Measurements from ENCODE around the gene DOK5.
"Not testable (repeated sequence)": the region's sequence is repeated elsewhere in the genome, so short reads cannot be mapped to it uniquely, and the experiment has no call there.

The DOK5 gene

DNA sequence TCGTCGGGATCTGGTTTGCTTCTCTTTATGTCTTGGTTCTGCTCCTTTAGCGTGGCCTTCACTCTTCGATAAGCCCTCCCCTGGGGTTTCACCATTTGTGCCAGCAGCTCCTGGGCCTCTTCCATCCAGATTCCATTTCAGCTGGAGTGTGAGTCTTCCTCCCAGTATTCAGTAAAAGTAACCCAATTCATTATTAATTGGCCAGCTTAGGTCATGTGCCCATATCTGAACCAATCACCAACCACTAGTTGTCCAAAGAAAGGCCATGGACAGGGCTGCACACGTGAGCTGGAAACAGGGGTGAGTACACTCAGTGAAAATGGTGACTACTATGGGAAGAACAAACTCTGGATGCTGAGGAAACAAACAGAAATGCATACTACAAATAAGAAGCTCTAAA, 2.8 kb upstream of the DOK5 start:
- no peak for FAIRE-seq

DNA sequence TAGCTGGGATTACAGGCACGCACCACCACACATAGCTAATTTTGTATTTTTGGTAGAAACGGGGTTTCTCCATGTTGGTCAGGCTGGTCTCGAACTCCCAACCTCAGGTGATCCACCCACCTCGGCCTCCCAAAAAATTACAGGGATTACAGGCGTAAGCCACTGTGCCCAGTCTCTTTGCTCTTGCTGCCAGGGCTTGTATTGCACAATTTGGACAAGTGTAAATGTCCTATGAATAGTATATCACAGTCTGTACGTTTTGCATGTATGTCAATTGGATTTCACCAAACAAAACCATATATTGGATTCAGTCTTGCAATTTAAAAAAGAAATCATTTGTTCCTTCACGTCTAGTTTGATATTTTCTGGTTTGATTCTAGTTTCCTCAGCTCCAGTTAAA, 2.1 kb upstream of the DOK5 start:
- no peak for FAIRE-seq

DNA sequence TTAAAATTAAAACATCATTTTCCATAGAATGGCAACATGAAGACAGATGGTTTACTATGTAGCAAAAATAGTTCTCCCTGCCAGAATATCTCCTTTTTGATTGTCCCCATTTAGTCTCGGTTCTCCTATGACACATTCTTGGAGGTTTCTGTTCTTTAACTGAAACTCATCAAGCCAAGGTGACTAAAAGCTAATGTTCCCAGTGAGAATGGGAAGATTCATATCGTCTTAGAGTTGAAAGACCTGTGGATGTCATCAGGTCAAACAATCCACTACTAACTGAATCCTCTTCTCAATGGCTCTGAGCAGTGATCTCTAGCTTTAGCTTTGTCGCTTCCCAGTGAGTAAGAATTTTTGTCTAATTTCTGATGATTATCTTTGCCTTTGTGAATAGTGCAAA, 1.3 kb upstream of the DOK5 start:
- FAIRE-seq: no peak

DNA sequence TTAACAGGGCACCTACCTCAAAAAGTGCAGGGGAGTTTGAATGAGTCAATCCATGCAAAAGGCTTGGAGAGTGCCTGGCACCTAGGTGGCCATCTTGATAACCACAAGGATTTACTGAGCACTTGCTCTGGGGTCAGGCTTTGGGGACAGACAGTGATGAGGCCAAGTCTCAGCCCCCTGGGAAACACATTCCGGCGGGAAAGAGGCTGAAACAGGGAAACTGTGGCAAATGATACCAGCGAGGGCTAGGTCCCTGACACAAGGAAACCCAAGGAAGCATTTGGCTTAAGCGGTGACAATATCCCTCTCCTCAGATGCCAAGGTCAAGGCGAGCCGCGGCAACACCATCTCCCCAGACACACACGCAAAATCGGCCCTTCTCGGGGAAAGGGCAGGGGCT, 527 bp upstream of the DOK5 start:
- FAIRE-seq: no peak

DNA sequence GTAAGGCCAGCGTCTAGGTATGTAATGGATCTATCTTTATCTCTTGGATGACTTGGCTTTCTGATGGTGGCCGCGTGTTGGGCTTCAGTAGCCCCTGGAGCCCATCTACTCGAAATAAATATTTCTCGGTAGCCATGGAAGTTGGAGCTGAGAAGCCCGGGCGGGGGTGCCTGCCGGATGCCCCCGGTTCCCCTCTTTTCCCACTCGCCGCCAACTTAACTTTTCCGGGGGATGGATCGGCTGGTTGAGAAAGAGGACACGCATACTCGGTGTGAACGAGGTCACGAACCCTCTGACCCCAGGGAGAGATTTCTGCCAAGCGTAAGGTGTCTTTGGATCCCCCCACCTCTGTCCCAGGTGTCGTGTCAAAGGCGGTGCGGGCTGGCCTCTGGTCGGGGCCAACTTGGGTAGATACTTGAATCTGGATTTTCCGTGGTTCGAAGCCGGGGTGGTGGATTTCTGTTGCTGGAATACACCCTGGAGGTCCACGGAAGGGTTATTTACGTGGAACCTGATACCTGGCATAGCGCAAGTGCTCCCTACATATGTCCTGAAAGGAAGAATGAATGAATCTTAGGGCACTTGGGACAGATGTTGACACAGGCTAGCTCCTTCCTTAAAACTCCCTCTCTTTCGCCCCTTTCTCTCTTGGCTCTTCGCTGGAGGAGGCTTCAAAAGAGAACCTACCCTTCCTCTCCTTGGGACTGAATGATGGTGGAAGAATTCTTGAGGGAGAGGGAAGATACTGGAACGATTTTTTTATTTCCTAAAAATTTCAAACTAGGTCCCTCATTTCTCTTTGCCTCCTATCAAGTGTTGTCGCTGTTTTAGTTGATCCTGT, 996 bp downstream of the DOK5 start:
- FAIRE-seq: no peak

DNA sequence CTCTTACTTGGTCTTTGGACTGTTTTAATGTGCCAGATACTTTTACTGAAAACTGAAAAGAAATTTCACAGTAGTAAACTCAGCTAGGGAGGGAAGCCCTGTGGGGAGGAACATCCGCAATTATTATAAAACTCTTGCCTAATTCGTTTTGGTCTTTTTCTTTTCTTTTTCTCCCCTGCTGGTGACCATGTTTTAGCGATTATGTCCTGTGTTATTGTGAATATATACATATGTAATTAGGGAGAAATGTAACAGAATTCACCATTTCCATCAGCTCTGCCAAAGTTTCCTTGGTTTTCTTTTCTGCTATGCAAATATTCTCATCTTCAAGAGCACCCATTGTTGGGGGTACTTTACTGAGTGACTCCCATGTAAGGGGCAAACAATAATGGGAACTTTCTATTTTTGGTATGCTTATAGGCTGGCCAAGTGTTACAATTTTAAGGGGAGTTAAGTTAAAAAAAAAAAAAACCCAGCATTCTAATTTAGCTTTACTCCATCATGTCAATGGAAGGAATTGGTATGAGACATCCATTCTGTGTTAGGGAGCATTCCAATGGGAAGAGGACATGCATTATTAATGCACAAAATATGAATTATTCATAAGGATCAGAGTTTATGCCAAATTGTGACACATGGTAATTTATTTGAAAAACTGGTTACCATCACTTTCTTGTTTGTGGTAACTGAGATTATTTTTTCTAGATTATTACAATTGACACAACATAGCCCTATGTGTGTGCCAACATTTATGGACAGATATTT, 2.0 kb downstream of the DOK5 start:
- no peak for FAIRE-seq

DNA sequence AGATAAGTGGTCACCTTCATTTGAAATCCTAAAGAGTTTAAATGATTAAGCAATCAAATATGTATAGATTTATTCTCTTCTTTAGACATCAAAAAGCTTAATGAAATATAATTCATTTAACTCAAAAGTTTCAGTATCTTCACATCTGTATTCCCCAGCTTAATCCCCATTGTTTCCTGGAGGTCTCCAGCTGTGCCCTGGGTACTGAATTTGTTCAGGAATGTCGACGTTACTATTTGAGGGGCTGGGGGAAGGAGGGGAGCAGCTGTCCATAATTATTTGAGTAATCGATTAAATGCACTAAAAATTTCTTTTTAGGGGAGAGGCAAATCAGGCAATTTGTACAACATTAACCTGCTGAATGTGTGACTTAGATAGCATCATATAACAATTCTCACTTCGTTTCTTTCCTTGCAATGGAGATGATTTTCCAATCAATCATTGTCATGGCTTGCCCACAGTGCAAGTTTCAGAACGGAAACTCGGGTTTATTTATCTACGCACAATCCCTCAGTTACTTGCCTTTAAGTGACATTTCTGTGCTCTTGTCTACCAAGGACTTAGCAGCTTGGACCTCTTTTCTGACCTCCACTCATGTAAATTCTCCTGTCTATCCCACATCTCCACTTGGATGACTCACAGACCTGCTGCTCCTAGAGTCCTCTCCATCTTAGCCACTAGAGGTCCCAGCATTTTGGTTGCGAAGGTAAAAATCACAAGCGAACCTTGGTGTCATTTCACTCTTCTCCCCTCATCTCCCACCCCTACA, 3.9 kb downstream of the DOK5 start:
- no peak for FAIRE-seq

DNA sequence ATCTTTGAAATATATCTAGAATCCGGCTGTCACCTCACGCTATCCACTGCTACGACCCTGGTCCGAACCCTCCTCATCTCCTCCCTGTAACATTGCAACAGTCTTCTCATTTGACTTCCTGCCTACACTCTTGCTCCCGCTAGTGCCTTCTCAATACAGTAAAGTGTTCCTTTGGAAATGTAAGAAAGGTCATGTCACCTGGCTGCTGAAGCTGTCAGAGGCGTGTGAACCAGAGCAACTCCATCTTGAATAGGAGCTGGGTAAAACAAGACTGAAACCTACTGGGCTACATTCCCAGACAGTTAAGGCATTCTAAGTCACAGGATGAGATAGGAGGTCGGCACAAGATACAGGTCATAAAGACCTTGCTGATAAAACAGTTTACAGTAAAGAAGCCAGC, 4.5 kb downstream of the DOK5 start:
- FAIRE-seq: not testable (repeated sequence)

DNA sequence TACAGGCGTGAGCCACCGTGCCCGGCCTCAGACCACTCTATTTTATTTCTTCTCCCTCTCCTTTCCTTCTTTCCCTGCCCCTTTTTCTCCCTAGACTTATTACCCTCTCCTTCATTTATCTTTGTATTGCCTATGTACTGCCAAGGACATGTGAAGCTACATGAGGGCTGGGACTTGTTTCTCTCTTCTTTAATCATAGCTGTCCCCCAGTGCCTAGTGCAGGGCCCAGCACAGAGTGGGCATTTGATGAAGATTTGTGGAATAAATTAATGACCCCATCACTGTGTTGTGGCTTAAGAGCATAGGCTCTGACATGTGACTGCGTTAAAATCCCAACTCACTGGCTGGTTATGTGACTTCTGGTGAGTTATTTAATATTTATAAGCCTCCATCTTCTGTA, 6.0 kb downstream of the DOK5 start:
- no peak for FAIRE-seq

DNA sequence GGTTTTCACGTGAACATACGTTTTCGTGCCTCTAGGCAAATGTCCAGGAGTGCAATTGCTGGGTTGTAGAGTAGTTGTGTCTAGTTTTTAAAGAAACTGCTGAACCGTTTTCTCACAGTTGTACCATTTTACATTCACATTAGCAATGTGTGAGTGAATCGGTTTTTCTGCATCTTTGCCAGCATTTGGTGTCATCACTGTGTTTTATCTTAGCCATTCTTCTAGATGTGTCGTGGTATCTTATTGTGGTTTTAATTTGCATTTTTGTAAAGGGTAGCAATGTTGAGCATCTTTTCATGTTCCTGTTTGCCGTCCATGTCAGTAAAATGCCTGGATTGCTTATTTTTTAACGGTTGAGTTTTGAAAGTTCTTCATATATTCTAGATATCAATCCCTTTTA, 10.2 kb downstream of the DOK5 start:
- no peak for FAIRE-seq

DNA sequence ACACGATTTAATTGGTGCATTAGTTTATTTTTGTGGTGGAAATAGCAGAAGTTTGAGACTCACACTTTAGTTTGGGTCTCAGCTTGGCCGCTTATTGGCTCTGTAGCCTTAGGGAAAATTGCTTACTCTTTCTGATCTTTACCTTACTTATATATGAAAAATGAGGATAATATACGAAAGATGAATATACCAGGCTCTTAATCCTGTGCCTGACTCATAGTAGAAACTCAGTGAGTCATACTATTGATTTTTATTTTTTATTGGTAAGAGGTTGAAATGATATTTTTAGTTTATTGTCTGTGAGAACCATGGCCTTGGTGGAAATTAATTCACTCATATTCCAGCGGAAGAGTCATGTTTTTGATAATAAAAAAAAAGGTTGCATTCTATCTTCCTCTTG, 11.2 kb downstream of the DOK5 start:
- FAIRE-seq: no peak

DNA sequence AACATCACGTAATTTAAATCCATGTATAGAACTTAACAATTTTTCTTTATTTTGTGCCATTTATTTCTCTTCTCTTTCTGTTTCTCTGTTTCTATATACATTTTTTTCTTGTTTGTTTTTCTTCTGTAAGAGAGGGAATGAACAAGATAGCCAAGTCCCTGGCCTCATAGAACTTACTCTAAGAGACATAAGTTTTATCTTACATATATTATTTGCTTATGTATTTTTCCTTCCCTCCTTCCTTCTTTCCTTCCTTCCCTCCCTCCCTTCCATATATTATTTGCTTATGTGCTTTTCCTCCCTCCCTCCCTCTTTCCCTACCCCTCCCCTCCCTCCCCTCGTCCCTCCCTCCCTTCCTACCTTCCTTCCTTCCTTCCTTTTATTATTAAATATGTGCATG, 13.0 kb downstream of the DOK5 start:
- FAIRE-seq: no peak

DNA sequence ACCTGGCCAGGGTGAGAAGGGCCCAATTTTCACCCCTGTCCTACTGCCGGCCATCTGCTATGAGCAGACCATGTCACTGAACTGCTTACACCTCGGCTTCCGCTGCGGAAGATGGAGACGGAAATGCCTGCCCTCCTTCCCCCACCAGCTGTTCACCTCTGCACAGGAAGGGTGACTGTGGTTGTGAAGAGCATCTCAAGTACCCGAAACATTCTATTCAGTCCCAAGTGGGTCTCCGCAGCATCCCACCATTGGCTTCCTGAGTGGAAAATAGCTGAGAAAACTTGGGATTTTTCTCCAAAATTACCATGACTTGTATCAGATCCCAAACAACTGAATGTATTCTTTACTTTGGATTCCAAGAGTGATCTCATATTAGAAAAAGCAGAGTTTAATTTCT, 16.1 kb downstream of the DOK5 start:
- FAIRE-seq: no peak

DNA sequence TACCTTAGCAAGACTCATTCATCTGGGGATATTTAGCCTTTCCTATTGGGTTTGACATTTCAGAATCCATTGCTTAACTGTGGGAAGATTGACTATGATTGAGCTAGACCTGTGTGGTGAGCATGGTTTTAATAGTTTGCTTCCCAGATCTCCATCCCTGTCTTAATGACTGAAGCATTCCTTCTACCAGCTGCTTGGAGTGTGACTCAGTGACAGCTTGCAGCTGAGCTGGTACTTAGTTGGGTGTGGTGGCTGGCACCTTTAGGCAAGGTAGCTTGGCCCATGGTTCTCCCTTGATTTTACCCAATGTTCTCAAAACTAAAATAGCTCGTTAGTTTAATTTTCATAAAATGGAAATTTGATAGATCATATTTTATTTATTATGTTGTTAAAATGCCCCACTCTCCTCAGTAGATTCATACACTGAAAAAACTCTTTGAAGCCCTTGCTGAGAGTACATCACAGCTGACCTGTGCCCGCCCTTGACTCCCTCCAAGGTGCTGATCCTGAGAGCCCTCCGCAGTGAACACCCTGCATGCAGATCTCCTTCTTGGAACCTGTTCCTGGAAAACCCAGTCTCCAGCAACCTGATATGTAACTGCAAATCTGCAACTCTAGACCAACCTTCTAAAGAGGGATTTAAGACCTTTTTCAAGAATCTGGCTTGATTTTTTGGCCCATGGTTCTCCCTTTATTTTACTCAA, 19.1 kb downstream of the DOK5 start:
- no peak for FAIRE-seq

DNA sequence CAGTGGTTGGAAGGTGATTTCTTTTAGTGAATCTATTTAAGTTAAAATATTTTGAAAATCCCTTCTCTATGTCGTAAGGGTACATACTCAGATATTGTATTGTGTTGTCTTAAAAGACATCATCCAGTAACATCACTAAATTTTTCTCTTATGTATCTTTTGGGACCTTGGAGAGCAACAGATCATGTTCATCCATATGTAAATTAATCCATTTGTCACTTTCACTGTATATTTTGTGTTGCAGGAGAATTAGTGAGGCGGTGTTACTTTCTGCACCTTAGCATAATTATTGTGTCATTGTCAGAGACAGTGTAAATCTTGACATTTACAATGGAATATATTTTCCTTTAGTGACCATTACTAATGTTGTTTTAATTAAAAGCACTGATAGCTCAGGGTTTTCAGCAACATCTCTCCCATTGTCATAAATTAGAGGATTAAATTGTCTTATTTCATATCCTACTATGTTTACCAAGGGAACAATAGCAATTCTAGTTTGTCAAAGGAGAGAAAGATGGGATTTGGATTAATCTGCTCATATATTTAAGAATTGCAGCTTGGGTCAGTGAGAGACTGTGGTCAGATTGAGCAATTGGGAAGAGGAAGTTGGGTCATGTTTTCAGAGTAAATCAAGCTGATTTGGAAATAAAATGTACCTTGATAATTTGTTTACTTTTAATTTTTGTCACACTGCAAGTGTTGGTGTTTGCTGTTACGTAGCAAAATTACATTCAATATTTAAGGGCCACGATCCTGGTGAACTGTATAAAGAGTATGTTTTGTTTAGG, 22.7 kb downstream of the DOK5 start:
- FAIRE-seq: no peak

DNA sequence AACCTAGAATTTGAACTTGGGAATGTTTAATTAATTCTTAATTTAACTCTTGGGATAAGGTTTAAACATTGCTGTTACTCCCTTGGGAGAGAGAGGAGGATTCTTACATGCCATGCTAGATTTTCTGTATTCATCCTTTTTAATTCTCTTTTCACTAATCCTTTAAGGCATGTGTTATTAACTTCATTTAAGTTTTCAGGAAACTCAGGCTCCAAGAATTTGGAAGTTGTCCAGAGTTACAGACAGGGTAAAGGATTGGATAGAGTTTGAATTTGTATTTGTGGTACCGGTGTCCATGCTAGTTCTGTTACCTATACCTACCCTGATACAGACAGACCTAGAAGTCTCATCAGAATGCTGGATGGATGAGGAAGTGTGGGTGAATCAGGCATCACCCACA, 23.7 kb downstream of the DOK5 start:
- no peak for FAIRE-seq

DNA sequence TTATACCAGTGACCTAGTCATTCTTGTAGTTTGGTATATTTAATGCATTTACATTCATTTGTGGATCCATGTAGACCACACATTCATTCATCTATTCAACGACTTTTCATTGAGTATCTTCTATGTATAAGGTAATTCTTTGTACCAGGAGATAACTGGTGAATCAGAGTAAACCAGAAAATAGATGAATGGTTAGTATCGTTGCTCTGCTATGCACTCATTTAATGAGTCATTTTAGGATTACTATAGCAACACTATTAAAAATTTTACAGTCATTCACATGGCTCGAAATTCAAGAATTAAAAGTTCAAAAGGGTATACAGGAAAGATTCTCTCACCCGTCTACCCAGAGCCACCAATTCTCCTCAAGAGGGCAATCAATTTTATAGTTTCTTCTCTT, 26.8 kb downstream of the DOK5 start:
- no peak for FAIRE-seq

DNA sequence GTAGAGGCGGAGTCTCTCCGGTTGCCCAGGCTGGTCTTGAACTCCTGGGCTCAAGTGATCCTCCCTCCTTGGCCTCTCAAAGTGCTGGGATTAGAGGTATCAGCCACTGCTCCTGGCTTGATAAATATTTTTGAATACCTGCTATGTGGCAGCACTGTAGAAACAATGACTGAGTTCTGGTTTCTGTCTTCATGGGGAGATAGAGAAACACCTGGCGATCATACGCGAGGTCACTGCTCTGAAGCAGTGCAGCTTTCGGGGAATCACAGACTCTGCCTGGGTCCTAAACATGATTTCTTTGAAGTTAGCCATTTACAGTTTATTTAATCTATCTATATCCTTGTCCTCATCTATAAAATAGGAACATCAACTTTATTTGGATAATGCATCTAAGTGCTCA, 31.2 kb downstream of the DOK5 start:
- FAIRE-seq: no peak

DNA sequence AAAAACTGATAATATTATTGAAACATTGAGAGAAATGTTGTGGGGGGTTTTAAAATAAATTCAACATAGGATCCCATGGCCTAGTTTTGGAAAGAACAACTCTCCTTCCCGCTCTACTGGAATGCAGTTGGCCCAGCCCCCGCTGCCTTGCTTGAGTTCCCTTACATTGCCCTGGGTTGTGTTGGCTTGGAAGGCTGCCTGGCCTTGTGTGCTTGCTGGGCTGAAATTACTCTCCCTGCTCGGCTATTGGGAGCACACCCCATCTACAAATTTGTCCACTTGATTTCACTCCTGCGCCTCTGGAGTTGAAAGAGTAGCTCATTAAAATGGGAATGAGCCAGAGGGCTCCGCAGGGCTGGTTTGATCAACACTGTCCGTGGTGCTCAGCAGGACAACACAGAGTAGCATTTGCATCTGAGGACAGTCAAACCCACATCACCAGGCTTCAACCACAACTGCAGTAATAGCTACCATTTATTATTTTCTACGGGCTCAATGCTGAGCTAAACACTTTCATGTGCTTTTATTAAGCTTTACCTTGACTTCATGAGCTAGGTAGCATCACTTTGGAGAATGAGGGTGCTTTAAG, 35.2 kb downstream of the DOK5 start:
- no peak for FAIRE-seq

DNA sequence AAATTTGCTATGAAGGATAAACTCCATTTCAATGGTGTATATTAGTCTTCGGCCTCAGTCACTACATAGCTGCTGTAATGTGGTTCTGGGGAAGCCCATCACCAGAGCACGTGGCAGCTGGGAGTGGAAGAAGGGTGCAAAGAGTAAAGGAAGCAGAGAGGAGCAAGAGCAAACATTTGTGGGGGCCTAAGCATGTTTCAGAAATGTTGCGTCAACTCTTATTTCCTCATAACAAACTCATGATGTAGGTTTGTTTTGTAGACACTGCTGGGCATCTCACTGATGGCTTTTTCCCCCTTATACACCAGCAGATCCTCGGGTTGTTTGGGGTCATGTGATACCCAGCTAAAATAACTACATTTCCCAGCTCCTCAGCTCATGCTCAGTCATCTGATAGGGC, 37.3 kb downstream of the DOK5 start:
- no peak for FAIRE-seq

DNA sequence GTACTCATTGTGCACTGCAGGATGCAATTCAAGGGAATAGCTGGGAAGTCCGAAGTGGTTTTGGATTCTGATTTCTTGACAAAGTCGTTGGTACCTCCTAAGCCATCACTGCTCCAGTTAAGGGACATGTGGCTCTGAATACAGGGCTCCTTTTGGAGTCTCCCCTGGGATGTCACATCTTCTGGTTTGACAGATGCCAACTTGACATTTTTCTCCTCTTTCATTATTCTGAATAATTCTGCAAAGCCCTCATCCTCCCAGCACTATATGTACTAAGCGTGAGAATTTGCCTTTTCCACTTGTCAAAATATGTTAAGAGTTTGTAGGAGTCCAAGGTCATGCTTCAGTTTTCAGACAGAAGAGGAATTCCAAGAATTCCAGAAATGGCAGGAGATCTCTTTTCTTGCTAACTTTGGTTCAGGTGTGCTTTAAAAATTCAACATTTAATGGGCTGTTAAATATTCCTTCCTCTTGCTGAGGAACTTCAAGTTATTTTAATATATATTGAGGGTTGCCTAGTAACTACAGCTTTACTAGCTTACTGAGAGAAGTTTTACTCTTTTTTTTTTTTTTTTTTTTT, 38.7 kb downstream of the DOK5 start:
- no peak for FAIRE-seq

Data from TTC549 (cell line).